ENCODE measurements around the gene ZC3HAV1L.

DNA sequence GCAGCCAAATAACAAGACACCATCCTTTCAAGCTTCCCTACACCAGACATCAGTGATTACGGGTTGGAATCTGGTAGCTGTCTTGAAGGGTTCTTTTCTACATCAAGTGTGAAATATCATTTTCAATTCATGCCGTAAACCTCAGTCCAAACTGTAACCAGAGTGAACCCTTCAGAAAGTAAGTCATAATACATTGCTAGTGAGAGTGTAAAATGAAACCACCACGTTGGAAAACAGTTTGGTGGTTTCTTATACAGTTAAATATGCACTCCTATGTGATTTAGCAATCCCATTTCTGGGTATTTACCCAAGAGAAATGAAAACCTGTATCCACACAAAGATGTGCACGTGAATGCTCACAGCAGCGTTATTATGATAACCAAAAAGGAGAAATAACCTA is 25.6 kb upstream of the ZC3HAV1L start:
- no peak for TF ChIP-seq CSDC2 (CRISPR knock-in tag; IDR thresholded peaks at IDR 0.05)
- TF ChIP-seq TCF4 (CRISPR knock-in tag; IDR thresholded peaks at IDR 0.05; ENCODE audit: borderline replicate concordance) = no peak
- no peak for TF ChIP-seq ARNTL (CRISPR knock-in tag; IDR thresholded peaks at IDR 0.05; ENCODE audit: borderline replicate concordance, low read depth)
- no peak for TF ChIP-seq TOX (CRISPR knock-in tag; IDR thresholded peaks at IDR 0.05; ENCODE audit: borderline replicate concordance)
- TF ChIP-seq, protein P1, sequence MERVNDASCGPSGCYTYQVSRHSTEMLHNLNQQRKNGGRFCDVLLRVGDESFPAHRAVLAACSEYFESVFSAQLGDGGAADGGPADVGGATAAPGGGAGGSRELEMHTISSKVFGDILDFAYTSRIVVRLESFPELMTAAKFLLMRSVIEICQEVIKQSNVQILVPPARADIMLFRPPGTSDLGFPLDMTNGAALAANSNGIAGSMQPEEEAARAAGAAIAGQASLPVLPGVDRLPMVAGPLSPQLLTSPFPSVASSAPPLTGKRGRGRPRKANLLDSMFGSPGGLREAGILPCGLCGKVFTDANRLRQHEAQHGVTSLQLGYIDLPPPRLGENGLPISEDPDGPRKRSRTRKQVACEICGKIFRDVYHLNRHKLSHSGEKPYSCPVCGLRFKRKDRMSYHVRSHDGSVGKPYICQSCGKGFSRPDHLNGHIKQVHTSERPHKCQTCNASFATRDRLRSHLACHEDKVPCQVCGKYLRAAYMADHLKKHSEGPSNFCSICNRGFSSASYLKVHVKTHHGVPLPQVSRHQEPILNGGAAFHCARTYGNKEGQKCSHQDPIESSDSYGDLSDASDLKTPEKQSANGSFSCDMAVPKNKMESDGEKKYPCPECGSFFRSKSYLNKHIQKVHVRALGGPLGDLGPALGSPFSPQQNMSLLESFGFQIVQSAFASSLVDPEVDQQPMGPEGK (CRISPR knock-in tag; IDR thresholded peaks at IDR 0.05; ENCODE audit: borderline replicate concordance) = no peak
- TF ChIP-seq POU6F1 (CRISPR knock-in tag; IDR thresholded peaks at IDR 0.05; ENCODE audit: borderline replicate concordance, low read depth) = no peak
- no peak for TF ChIP-seq SNAI2 (CRISPR knock-in tag; IDR thresholded peaks at IDR 0.05)
- no peak for TF ChIP-seq ZNF70 (CRISPR knock-in tag; IDR thresholded peaks at IDR 0.05)
- no peak for TF ChIP-seq ZFP30 (CRISPR knock-in tag; IDR thresholded peaks at IDR 0.05)
- no peak for TF ChIP-seq ZC3H10 (CRISPR knock-in tag; IDR thresholded peaks at IDR 0.05)
- TF ChIP-seq ISL1 (CRISPR knock-in tag; IDR thresholded peaks at IDR 0.05) = no peak
